ENCODE measurements around the gene MORF4L2. TPM values are rescaled to one million over a fixed set of nuclear protein-coding genes. Genes with fewer than 3 reads are reported as not detected.
A peak's percentile ranks its signal among the peaks of the same experiment; 100 is the strongest.
"Not testable (repeated sequence)": the region's sequence is repeated elsewhere in the genome, so short reads cannot be mapped to it uniquely, and the experiment has no call there.

MORF4L2 gene
- total RNA-seq, 1 donor from 2014 or later, result 514 TPM

- not testable (repeated sequence) for FAIRE-seq; H3K36me3 ChIP-seq (ENCODE audit: insufficient read depth, low read length); H3K27me3 Mint-ChIP-seq (ENCODE audit: low read depth, unreplicated experiment); H3K4me3 Mint-ChIP-seq (ENCODE audit: unreplicated experiment); H3K36me3 Mint-ChIP-seq (ENCODE audit: low read depth, unreplicated experiment); H4K20me1 ChIP-seq (ENCODE audit: insufficient read depth, low read length); H3K9me3 ChIP-seq (ENCODE audit: insufficient read depth, low read depth, low read length); H3K4me3 ChIP-seq (ENCODE audit: insufficient read depth, low read depth, low read length); H3K27ac Mint-ChIP-seq (ENCODE audit: unreplicated experiment); H3K27me3 ChIP-seq (ENCODE audit: insufficient read depth, low read length); H3K9me3 Mint-ChIP-seq (ENCODE audit: unreplicated experiment); H3K79me2 ChIP-seq (ENCODE audit: insufficient read depth, low read length)
- Histone ChIP-seq H3K9ac (ENCODE audit: low read length) (peak overlapping the region; percentile 38), H2AFZ (ENCODE audit: low read depth, low read length) (peak overlapping the region; percentile 34), H3K4me2 (ENCODE audit: low read length) (peak overlapping the region; percentile 54), H3K4me1 (ENCODE audit: insufficient read depth, low read length) (peaks cover 24% of the 10 kb centered on the region), H3K27ac (ENCODE audit: low read depth, low read length) (peak overlapping the region; percentile 68)
- DNase-seq (ENCODE audit: low read depth), result peak; percentile 4
- peaks cover 14% of the 10 kb centered on the region for H3K4me1 Mint-ChIP-seq (ENCODE audit: low read depth, unreplicated experiment)
Measured at GRCh38 chrX:103638479-103639346, 47.8 kb downstream of the MORF4L2 start.

GRCh38 chrX:103637604-103638338 is 48.7 kb downstream of the MORF4L2 start:
- no peaks in the 10 kb centered on the region for H3K27me3 Mint-ChIP-seq (ENCODE audit: low read depth, unreplicated experiment)
- H4K20me1 ChIP-seq (ENCODE audit: insufficient read depth, low read length), result no peaks in the 10 kb centered on the region
- peaks cover 24% of the 10 kb centered on the region for H3K4me1 ChIP-seq (ENCODE audit: insufficient read depth, low read length)
- H2AFZ ChIP-seq (ENCODE audit: low read depth, low read length), result no peak overlapping the region
- H3K27ac Mint-ChIP-seq (ENCODE audit: unreplicated experiment), result peak overlapping the region; percentile 34
- no peak overlapping the region for H3K4me3 ChIP-seq (ENCODE audit: insufficient read depth, low read depth, low read length)
- no peaks in the 10 kb centered on the region for H3K9me3 Mint-ChIP-seq (ENCODE audit: unreplicated experiment)
- peak overlapping the region; percentile 68 for H3K27ac ChIP-seq (ENCODE audit: low read depth, low read length)
- peak overlapping the region; percentile 38 for H3K9ac ChIP-seq (ENCODE audit: low read length)
- H3K4me2 ChIP-seq (ENCODE audit: low read length), result peak overlapping the region; percentile 54
- DNase-seq (ENCODE audit: low read depth) (peak; percentile 6), FAIRE-seq (peak; percentile 17)
- no peaks in the 10 kb centered on the region for H3K27me3 ChIP-seq (ENCODE audit: insufficient read depth, low read length)
- no peaks in the 10 kb centered on the region for H3K36me3 Mint-ChIP-seq (ENCODE audit: low read depth, unreplicated experiment)
- no peaks in the 10 kb centered on the region for H3K36me3 ChIP-seq (ENCODE audit: insufficient read depth, low read length)
- H3K4me1 Mint-ChIP-seq (ENCODE audit: low read depth, unreplicated experiment), result peaks cover 14% of the 10 kb centered on the region
- no peaks in the 10 kb centered on the region for H3K79me2 ChIP-seq (ENCODE audit: insufficient read depth, low read length)
- H3K9me3 ChIP-seq (ENCODE audit: insufficient read depth, low read depth, low read length), result no peaks in the 10 kb centered on the region
- TF ChIP-seq EZH2 (IDR thresholded peaks at IDR 0.05; ENCODE audit: insufficient read depth, low read length) (no peak), CTCF (IDR thresholded peaks at IDR 0.05; ENCODE audit: insufficient read depth, low read depth, low read length) (no peak)
- H3K4me3 Mint-ChIP-seq (ENCODE audit: unreplicated experiment), result no peak overlapping the region

DNA sequence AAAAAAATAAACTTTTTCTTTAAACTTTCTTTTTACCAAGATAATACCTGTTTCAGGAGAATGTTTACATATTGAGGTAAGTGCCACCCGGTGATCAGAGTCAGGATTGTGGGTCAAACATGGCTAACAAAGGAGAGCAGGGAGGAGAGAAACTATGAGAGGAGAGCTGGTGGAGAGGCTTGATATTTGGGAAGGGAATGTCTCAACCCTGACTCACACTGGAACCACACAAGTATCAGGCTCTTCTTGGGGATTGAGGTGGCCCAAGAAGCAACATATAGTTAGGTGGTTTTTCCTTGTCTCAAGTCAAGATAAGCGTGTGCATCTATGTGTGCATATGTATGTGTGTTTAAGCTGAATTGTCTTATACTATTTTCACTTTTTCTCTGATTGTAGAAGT is 51.1 kb downstream of the MORF4L2 start:
- DNase-seq (ENCODE audit: low read depth) (no peak), FAIRE-seq (peak; percentile 77)
- Histone ChIP-seq H4K20me1 (ENCODE audit: insufficient read depth, low read length) (no peaks in the 10 kb centered on the region), H3K4me2 (ENCODE audit: low read length) (no peak overlapping the region), H3K27ac (ENCODE audit: low read depth, low read length) (no peak overlapping the region), H3K9me3 (ENCODE audit: insufficient read depth, low read depth, low read length) (no peaks in the 10 kb centered on the region), H3K27me3 (ENCODE audit: insufficient read depth, low read length) (no peaks in the 10 kb centered on the region), H3K36me3 (ENCODE audit: insufficient read depth, low read length) (no peaks in the 10 kb centered on the region), H2AFZ (ENCODE audit: low read depth, low read length) (no peak overlapping the region), H3K79me2 (ENCODE audit: insufficient read depth, low read length) (no peaks in the 10 kb centered on the region), H3K9ac (ENCODE audit: low read length) (no peak overlapping the region), H3K4me1 (ENCODE audit: insufficient read depth, low read length) (peaks cover 19% of the 10 kb centered on the region), H3K4me3 (ENCODE audit: insufficient read depth, low read depth, low read length) (no peak overlapping the region)
- Mint-ChIP-seq H3K4me3 (ENCODE audit: unreplicated experiment) (no peak overlapping the region), H3K27ac (ENCODE audit: unreplicated experiment) (no peak overlapping the region), H3K4me1 (ENCODE audit: low read depth, unreplicated experiment) (peaks cover 12% of the 10 kb centered on the region), H3K27me3 (ENCODE audit: low read depth, unreplicated experiment) (no peaks in the 10 kb centered on the region), H3K36me3 (ENCODE audit: low read depth, unreplicated experiment) (no peaks in the 10 kb centered on the region), H3K9me3 (ENCODE audit: unreplicated experiment) (no peaks in the 10 kb centered on the region)
- TF ChIP-seq EZH2 (IDR thresholded peaks at IDR 0.05; ENCODE audit: insufficient read depth, low read length) (no peak), CTCF (IDR thresholded peaks at IDR 0.05; ENCODE audit: insufficient read depth, low read depth, low read length) (no peak)

All from astrocyte (in vitro differentiated cells and primary cell).